ENCODE results near the gene NPNT.

NPNT gene

GRCh38 chr4:105972946-105973621, 77.8 kb downstream of the NPNT start:
- DNase-seq = no peak

- DNase-seq = no peak
Observed at GRCh38 chr4:105976915-105977314, 81.6 kb downstream of the NPNT start.

- no peak for DNase-seq
Observed at GRCh38 chr4:105978684-105979296, 83.5 kb downstream of the NPNT start.

GRCh38 chr4:105979506-105979905, 84.2 kb downstream of the NPNT start:
- no peak for DNase-seq

- DNase-seq = no peak
Observed at GRCh38 chr4:105988671-105989070, 93.4 kb downstream of the NPNT start.

GRCh38 chr4:105989485-105990242, 94.4 kb downstream of the NPNT start:
- DNase-seq = no peak

- DNase-seq = no peak
Observed at GRCh38 chr4:105990933-105991332, 95.7 kb downstream of the NPNT start.

- no peak for DNase-seq
Observed at GRCh38 chr4:105991726-105992125, 96.5 kb downstream of the NPNT start.

GRCh38 chr4:105992641-105993305, 97.5 kb downstream of the NPNT start:
- no peak for DNase-seq

- DNase-seq = no peak
Observed at GRCh38 chr4:105994061-105994460, 98.8 kb downstream of the NPNT start.

GRCh38 chr4:105994841-105995501, 99.7 kb downstream of the NPNT start:
- no peak for DNase-seq

GRCh38 chr4:105996845-105997244, 101.6 kb downstream of the NPNT start:
- no peak for DNase-seq

- DNase-seq = no peak
Observed at GRCh38 chr4:105998171-105999063, 103.1 kb downstream of the NPNT start.

- DNase-seq = no peak
Observed at GRCh38 chr4:106002994-106003393, 107.7 kb downstream of the NPNT start.

GRCh38 chr4:106010761-106011160, 115.5 kb downstream of the NPNT start:
- DNase-seq = no peak

GRCh38 chr4:106011387-106011786, 116.1 kb downstream of the NPNT start:
- DNase-seq = no peak

- DNase-seq = no peak
Observed at GRCh38 chr4:106017975-106018374, 122.7 kb downstream of the NPNT start.

- DNase-seq = no peak
Observed at GRCh38 chr4:106019771-106020170, 124.5 kb downstream of the NPNT start.
